Activated CD8-positive, alpha-beta memory T cell treated with anti-CD3 and anti-CD28 coated beads for 48 hours (primary cell): ENCODE data around the gene IRF2.

Experiments
- DNase-seq, 3 experiments: peaks; one replicate each; pipeline ENCODE4 v3.0.0-alpha.2; 2020; ENCODE audit warnings: low read depth in 2 of 3, low spot score in 2 of 3

IRF2 gene

DNA sequence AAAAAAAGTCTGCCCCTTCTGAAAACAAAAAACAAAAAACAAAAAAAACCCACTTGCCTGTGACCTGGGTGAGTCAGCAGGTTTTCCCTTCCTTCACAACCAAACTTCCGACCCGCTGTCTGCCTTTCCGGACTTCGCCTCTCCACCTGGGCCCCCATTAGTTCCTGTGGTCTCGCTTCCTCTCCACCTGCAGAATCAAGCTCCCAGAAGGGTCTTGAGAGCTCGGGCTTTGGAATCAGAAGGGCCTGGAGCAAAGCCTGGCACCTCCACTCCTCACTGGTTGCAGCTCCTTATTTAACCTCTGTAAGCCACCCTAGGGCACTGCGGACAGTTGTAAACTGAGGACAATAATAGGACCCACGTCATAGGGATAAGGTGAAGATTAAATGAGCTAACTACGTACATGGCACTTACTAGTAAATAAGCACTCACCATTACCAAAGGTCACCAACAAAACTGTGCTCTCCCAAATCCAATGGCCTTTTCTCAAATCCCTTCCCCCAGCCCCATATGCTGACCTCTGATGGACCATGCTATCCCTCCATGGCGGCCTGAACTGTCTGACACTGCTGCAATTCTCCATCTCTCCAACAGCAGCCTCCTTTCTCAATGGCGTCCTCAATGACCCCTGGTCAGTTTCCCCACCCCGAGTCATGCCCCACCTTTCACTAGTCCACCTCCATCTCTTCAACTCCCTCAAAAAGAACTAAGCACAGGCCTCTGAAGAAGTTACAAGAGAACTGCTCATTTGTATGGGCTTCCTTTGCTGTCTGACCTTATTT, 64.2 kb downstream of the IRF2 start:
- peak in 1 of 3 experiments; percentile 14 for DNase-seq

DNA sequence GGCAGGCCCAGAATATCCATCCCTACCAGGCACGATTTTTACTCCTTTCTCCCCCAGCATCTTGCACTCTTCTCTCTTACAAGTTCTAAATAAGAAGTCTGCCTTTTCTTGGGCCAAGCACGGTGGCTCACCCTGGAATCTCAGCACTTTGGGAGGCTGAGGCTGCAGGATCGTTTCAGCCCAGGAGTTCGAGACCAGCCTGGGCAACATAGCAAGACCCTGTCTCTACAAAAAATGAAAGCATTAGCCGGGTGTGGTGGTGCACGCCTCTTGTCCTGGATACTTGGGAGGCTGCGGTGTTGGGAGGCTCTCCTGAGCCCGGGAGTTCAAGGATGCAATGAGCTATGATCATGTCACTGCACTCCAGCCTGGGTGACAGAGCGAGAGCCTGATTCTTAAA, 64.8 kb downstream of the IRF2 start:
- DNase-seq: no peak

GRCh38 chr4:184408684-184409081, 65.7 kb downstream of the IRF2 start:
- no peak for DNase-seq

DNA sequence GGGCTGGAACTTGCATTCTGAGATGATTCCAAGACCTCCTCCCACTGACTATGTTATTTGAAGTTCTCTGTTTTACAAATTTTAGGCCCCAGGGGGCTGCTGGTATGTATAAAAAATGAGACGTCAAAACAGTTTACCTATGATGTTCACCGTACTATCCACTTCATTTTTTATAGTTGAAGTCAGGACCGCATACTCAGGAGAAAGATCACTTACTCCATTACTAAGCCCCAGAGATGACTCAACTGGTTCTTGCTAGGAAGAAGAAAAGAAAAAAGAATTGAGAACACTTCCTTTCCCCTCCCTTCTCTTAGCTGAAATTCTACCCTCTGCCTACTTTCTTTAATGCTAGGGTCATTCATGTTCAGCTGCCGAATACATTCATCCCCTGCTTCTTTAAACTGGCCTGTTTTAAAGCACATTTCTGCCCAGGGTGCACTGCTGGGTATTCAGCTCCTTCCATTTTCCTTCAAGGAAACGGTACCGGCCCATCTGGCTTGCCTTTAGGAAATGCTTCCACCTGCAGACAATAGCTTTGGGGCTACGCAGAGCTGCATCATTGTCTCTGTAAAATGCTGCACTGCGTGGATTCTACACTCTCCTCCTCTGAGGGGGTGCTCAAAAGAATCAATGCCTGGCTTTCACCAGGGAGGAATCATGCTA, 66.2 kb downstream of the IRF2 start:
- DNase-seq: no peak

- DNase-seq: no peak
These were observed 67.4 kb downstream of the IRF2 start for GRCh38 chr4:184406958-184407391.

DNA sequence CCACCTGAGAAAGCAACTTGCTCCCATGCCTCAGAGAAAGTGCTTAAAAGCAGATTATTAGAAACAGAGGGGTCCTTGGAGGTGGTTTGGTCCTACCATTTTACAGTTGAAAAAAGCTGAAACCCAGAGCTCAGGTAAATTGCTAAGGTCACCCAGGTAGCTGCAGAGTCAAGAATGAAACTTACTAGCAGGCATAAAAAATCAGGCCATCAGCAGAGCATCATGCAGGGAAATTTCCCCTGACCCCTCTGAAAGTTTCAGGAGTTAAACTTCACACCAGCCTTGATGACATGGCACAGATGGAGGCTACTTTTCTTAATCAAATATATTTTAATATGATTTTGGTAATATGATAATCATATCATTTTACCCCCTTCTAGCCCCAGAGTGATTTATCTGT, 70.3 kb downstream of the IRF2 start:
- no peak for DNase-seq

DNA sequence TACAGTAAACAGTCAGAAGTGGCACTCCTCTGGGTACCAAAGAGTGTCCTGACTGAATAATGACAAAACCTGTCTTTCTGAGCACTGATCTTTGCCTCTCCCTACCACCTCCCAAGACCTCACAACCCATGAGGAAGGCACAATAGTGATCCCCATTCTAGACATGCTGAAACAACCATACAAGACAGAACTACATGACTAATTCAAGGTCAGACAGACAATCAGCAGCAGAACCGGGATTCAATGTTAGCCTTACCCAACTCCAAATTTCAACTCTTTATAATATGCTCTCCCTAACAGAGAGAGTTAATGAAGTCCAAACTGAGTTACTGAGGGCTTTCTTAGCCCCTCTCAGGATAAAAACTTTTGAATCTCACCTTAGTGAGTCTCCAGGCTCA, 71.0 kb downstream of the IRF2 start:
- DNase-seq: no peak

DNA sequence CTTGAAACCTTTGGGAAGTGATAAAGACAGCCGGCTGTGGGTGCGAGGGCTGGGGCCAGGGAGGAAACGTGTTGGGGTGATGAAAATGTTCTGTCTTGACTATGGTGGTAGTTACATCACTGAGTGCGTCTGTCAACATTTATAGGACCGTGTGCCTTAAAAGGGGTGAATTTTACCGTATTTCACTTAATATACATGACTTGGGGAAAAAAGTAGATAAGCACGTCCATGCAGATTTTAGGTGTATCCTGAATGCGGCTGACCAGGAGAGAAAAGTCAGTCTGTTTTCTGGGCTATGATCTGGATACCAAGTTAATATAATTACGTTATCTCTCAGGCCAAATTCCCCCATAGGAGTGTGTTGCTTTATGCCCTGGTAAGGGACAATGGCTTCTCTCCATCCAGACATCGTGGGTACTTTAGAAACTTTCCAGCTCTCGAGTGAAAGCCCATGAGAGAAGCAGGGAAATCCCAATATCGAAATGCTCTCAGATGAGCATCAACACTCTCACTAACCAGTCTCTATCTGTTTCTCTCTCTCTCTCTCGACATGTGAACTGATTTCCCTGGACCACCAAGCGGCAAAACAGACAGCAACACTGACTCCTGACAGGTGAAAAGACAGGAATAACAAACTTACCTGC, 71.5 kb downstream of the IRF2 start:
- DNase-seq: no peak

DNA sequence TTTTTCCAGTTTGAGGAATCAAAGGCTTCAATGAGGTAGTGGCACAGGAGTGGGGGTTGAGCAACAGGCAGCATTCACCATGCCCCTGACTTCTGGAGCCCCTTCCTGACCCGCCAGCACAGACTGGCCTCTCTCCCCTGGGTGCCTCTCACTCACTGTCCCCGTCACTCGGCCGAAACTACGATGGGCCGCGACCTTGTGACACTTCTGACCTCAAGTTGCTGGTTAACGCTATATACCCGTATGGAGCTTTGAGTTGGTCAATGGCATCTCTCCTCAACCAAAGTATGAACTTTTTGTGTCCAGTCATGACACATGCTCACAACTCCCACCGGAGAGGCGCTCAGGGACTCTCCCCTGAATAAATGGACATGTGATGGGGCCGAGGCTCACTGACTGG, 72.1 kb downstream of the IRF2 start:
- no peak for DNase-seq

- DNase-seq: no peak
These were observed 72.8 kb downstream of the IRF2 start for GRCh38 chr4:184401397-184402171.

DNA sequence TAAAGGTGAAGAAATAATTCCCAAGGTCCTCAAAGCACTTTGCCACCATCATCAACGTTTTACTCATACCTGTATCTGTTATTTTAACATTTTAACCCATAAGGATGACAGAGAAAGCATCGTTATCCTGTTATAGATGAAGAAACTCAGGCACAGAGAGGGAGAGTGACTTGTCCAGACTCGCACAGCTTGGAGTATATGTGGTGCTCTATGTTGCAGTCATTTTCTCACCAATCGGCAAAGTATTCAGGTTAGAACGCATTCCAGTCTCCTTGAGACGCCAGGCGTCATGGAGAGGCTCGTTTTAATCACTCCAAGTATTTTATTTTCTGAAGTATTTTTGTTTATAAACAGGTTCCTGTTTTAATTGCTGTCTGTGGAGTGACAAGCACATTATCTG, 73.5 kb downstream of the IRF2 start:
- no peak for DNase-seq

- DNase-seq: no peak
These were observed 73.9 kb downstream of the IRF2 start for GRCh38 chr4:184400375-184400870.

DNA sequence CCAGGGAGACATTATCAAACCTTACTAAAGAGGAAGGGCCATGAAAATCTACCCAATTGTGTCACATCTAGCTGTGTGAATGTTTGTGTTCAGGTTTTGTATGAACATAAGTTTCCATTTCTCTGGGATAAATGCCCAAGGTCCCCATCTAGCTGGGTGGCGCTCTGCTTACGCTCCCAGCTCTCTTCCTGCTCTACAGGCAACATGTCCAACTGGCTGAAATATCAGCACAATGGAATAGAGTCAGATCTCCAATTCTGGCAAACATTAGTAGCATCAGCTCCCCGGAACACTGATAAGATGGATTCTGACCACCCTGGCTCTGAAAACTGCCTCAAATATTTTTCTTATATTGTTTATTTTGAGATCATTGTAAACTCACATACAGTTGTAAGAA, 74.8 kb downstream of the IRF2 start:
- DNase-seq: no peak

- no peak for DNase-seq
These were observed 75.4 kb downstream of the IRF2 start for GRCh38 chr4:184398741-184399511.

- DNase-seq: no peak
These were observed 76.7 kb downstream of the IRF2 start for GRCh38 chr4:184397516-184398163.

GRCh38 chr4:184396570-184397515, 77.5 kb downstream of the IRF2 start:
- no peak for DNase-seq

GRCh38 chr4:184395971-184396391, 78.4 kb downstream of the IRF2 start:
- no peak for DNase-seq

GRCh38 chr4:184395451-184395917, 78.9 kb downstream of the IRF2 start:
- no peak for DNase-seq
